Measurements from ENCODE around the gene IQSEC2. TPM values are rescaled to one million over a fixed set of nuclear protein-coding genes. Genes with fewer than 3 reads are reported as not detected.
A peak's percentile ranks its signal among the peaks of the same experiment; 100 is the strongest.

The IQSEC2 gene
- total RNA-seq, 4 donors from 2014 or later: 20.4 to 31.8 (median 28.0) TPM

DNA sequence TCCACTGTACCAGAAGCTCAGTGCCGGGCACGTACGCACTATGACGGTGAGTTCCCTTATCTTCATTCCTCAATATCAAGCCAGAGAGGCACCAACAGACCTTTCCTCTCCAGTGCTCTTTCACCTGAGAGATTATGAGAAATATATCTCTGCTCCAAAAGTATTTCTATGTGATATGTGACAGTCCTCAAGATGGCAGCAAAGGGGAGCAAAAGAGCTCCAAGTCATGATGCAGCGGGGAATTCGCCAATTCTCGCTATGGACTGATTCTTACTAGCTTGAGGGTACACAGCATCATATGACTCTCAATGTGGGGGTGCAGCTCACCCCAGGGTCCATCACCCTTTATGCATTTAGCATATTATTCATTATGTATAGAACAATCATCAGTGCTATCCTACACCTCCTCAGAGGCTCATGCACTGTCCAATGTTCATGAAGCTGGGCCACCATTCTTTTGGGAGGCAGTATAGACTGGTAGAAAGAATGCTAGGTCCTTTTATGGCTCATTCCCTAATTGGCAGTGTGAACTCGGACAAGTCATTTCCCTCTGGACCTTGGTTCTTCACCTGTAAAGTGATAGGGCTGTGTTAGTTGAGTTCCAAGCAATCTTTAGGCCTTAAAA, 12.8 kb upstream of the IQSEC2 start:
- H3K4me3 ChIP-seq: no peak overlapping the region
- no peaks in the 10 kb centered on the region for H3K9me3 ChIP-seq
- DNase-seq (ENCODE audit: low spot score in 2 of 2): no peak
- no peaks in the 10 kb centered on the region for H3K4me1 ChIP-seq
- H3K27me3 ChIP-seq: peaks cover 0 to 8% of the 10 kb centered on the region in 2 donors
- no peak for TF ChIP-seq CTCF (IDR thresholded peaks at IDR 0.05)
- no peak for TF ChIP-seq EP300 (IDR thresholded peaks at IDR 0.05)
- no peak for TF ChIP-seq POLR2A (IDR thresholded peaks at IDR 0.05)
- 89 to 92% methylated on average over 8 of the region's 8 CpGs for WGBS, 2 donors
- no peaks in the 10 kb centered on the region for H3K36me3 ChIP-seq
- no peak overlapping the region for H3K27ac ChIP-seq

DNA sequence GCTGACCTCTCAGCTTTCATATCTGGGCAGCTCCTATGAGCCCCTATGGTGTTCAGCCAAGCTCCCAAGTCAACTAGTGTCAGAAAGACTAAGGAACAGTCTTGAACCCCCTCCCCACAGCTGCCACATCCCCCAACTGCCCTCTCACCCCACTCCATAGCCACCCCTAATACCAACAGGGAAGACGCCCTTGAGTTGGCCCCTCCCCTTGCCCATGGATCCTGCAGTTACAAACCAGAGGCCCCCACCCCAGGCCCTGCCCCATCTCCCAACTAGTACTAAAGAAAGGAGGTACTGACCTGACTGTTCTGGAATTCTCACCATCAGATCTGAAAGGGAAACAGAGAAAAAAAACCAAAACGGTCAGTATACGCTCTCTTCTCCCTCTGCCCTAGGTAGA, 10.2 kb upstream of the IQSEC2 start:
- Histone ChIP-seq H3K36me3 (no peaks in the 10 kb centered on the region), H3K9me3 (no peaks in the 10 kb centered on the region), H3K4me1 (peaks cover 0 to 17% (median 13%) of the 10 kb centered on the region in 4 donors), H3K27me3 (peaks cover 0 to 13% of the 10 kb centered on the region in 2 donors), H3K4me3 (no peak overlapping the region), H3K27ac (no peak overlapping the region)
- DNase-seq (ENCODE audit: low spot score in 2 of 2): no peak
- no peak for TF ChIP-seq EP300 (IDR thresholded peaks at IDR 0.05)
- TF ChIP-seq POLR2A (IDR thresholded peaks at IDR 0.05): no peak
- no peak for TF ChIP-seq CTCF (IDR thresholded peaks at IDR 0.05)
- 68 to 86% methylated on average over 3 of the region's 3 CpGs for WGBS, 2 donors

- 74 to 88% methylated on average over 4 to 7 of the region's 7 CpGs for WGBS, 2 donors
- no peak overlapping the region for H3K4me3 ChIP-seq
- H3K9me3 ChIP-seq: no peaks in the 10 kb centered on the region
- peaks cover 0 to 13% of the 10 kb centered on the region in 2 donors for H3K27me3 ChIP-seq
- TF ChIP-seq CTCF (IDR thresholded peaks at IDR 0.05): no peak
- no peak for TF ChIP-seq EP300 (IDR thresholded peaks at IDR 0.05)
- TF ChIP-seq POLR2A (IDR thresholded peaks at IDR 0.05): no peak
- H3K27ac ChIP-seq: no peak overlapping the region
- DNase-seq (ENCODE audit: low spot score in 2 of 2): no peak
- H3K4me1 ChIP-seq: peaks cover 0 to 27% (median 13%) of the 10 kb centered on the region in 4 donors
- H3K36me3 ChIP-seq: no peaks in the 10 kb centered on the region
These were observed 9.2 kb upstream of the IQSEC2 start for GRCh38 chrX:53290441-53291041.

- peaks cover 0 to 39% (median 16%) of the 10 kb centered on the region in 4 donors for H3K4me1 ChIP-seq
- H3K36me3 ChIP-seq: no peaks in the 10 kb centered on the region
- H3K4me3 ChIP-seq: no peak overlapping the region
- DNase-seq (ENCODE audit: low spot score in 2 of 2): no peak
- peak overlapping the region in 3 of 4 donors; percentile 34 to 74 (median 54) for H3K27ac ChIP-seq
- H3K9me3 ChIP-seq: no peaks in the 10 kb centered on the region
- H3K27me3 ChIP-seq: peaks cover 0 to 18% of the 10 kb centered on the region in 2 donors
- 14 to 22% methylated on average over 5 to 8 of the region's 8 CpGs for WGBS, 2 donors
- TF ChIP-seq EP300 (IDR thresholded peaks at IDR 0.05) (no peak), POLR2A (IDR thresholded peaks at IDR 0.05) (no peak), CTCF (IDR thresholded peaks at IDR 0.05) (no peak)
These were observed 6.8 kb upstream of the IQSEC2 start for GRCh38 chrX:53288189-53288588.

DNA sequence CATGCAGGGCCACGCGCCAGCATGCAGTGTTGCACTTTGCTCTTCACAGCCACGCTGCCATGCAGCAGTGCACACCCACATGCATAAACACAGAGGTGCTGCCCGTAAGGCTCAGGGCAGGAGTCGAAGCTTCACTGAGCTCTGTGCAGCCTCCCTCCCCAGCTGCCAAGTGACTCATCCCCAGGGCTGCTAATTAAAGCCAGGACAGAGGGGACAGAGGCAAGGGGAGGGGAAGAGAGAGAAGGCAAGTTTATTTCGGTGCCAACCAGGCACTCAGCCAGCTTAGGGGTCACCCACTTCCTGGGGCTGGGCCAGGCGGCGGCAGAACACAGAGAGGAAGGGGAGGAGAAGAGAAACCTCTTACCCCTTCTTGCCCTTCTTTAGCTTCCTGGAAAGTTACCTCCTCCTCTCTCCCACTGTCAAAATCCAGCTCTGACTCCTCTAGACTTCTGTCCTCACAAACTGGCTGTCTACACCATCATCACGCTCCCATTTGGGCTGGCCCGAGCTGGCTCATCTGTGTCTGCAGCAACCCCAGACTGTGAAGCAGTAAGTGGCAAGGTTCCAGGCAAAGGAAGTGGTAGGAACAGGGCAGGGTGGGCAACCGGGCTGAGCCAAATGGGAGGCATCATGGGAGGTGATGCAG, 6.2 kb upstream of the IQSEC2 start:
- Histone ChIP-seq H3K27ac (peak overlapping the region in 3 of 4 donors; percentile 34 to 74 (median 54)), H3K27me3 (peaks cover 0 to 18% of the 10 kb centered on the region in 2 donors), H3K4me1 (peaks cover 0 to 42% (median 16%) of the 10 kb centered on the region in 4 donors), H3K4me3 (no peak overlapping the region), H3K9me3 (no peaks in the 10 kb centered on the region), H3K36me3 (no peaks in the 10 kb centered on the region)
- peak; percentile 15 to 18 for DNase-seq (ENCODE audit: low spot score in 2 of 2)
- TF ChIP-seq CTCF (IDR thresholded peaks at IDR 0.05) (no peak), POLR2A (IDR thresholded peaks at IDR 0.05) (no peak), EP300 (IDR thresholded peaks at IDR 0.05) (peak in 1 of 2 donors; percentile 21)
- whole genome bisulfite sequencing, 2 donors: 6 to 24% methylated on average over 3 to 11 of the region's 11 CpGs
